Astrocyte (in vitro differentiated cells and primary cell): ENCODE results near the gene STX16.

Experiments used
- EZH2 ChIP-seq: IDR thresholded peaks from 2 replicates; pipeline ENCODE4 v1.6.1; 2012; ENCODE audit warnings: mild to moderate bottlenecking, low read length, inconsistent platforms; ENCODE audit not compliant: insufficient read depth
- TF ChIP-seq, protein P1 (sequence below): IDR thresholded peaks from 2 replicates; pipeline ENCODE4 v1.5.1; 2011; ENCODE audit warnings: low read depth, mild to moderate bottlenecking, inconsistent platforms, low read length, moderate library complexity; ENCODE audit not compliant: insufficient read depth

DNA sequence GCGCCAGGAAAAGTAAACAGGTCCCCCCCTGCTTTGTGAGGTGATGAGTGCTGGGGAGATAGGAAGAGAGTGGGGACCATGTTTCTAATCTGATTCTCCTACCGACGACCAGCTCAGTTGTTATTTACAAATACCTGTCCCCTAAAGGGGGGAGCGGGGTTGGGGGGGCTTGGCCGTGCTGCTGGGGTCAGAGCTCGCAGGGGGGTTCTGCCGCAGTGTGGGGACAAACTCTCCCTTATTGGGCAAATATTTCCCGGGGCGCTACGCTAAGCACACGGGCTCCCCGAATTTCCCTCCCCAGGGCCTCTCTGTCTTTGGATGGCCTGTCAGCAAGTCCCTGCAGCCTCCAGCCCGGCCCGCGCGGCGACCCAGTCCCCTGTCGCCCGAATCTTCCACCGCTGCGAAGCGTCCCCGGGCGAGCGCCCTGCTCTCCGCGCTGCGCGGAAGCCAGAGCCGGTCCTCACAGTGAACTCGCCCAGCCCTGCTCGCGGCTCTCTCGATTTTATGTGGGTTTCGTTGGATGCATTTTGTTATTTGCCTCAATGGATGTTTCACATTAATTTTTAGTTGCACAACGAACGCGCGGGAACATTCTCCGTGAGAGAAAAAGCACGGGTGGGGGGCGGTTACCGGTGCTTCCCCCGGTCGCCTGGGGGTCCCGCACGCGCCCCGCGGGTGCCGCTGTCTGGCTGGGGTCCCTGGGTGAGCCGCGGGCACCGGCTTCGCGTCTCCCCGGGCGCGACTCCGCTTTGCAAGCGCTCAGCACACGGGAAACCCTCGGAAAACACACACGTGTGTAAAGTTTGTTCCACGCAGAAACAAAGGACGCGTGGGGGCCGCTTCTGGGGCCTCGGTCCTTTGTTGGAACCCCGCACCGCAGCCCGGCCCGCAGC lies 1.5 kb upstream of the STX16 start:
- TF ChIP-seq, protein P1, sequence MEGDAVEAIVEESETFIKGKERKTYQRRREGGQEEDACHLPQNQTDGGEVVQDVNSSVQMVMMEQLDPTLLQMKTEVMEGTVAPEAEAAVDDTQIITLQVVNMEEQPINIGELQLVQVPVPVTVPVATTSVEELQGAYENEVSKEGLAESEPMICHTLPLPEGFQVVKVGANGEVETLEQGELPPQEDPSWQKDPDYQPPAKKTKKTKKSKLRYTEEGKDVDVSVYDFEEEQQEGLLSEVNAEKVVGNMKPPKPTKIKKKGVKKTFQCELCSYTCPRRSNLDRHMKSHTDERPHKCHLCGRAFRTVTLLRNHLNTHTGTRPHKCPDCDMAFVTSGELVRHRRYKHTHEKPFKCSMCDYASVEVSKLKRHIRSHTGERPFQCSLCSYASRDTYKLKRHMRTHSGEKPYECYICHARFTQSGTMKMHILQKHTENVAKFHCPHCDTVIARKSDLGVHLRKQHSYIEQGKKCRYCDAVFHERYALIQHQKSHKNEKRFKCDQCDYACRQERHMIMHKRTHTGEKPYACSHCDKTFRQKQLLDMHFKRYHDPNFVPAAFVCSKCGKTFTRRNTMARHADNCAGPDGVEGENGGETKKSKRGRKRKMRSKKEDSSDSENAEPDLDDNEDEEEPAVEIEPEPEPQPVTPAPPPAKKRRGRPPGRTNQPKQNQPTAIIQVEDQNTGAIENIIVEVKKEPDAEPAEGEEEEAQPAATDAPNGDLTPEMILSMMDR = no peak
- no peak for TF ChIP-seq EZH2
